NCI-H774 (cell line): Measurements from ENCODE around the gene SUSD1.

Experiments
- DNase-seq: peaks from one replicate; lab custom pipeline; 2025; lab: John Stamatoyannopoulos, UW

The SUSD1 gene

GRCh38 chr9:112065806-112066606, 109.1 kb downstream of the SUSD1 start:
- no peak for DNase-seq

GRCh38 chr9:112064871-112065270, 110.2 kb downstream of the SUSD1 start:
- DNase-seq: no peak

- DNase-seq: no peak
Observed at GRCh38 chr9:112063586-112063985, 111.5 kb downstream of the SUSD1 start.

- no peak for DNase-seq
Observed at GRCh38 chr9:112063151-112063550, 111.9 kb downstream of the SUSD1 start.

- no peak for DNase-seq
Observed at GRCh38 chr9:112061152-112061740, 113.9 kb downstream of the SUSD1 start.

DNA sequence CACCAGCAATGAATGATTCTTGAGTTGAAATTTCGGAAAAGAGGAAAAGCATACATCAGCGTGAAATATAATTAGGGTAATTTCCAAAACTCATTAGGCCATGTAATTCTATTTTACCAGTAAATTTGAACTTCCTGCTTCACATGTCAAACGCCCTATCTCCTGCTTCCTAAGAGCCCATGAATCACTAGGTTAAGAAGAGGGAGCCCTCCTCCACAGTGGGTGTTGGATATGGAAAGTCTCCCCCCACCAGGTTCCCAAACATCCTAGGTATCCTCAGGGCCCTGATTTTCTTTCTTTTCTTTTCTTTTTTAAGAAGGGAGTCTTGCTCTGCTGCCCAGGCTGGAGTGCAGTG, 115.2 kb downstream of the SUSD1 start:
- no peak for DNase-seq

GRCh38 chr9:112059145-112059965, 115.7 kb downstream of the SUSD1 start:
- DNase-seq: no peak

DNA sequence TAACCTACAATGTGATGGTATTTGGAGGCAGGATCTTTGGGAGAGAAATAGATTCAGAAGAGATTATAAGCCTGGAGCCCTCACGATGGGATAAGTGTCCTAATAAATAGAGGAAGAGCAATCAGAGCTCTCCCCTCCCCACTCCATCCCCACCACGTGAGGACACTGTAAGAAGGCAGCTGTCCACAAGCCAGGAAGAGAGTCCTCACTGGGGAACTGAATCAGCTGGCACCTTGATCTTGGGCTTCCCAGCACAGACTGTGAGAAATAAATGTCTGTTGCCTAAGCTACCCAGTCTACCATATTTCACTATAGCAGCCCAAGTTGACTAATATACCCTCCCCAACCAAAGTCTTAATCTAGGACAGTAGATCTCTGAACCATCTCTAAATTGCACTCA, 118.1 kb downstream of the SUSD1 start:
- no peak for DNase-seq

- DNase-seq: no peak
Observed at GRCh38 chr9:112054916-112055315, 120.2 kb downstream of the SUSD1 start.

DNA sequence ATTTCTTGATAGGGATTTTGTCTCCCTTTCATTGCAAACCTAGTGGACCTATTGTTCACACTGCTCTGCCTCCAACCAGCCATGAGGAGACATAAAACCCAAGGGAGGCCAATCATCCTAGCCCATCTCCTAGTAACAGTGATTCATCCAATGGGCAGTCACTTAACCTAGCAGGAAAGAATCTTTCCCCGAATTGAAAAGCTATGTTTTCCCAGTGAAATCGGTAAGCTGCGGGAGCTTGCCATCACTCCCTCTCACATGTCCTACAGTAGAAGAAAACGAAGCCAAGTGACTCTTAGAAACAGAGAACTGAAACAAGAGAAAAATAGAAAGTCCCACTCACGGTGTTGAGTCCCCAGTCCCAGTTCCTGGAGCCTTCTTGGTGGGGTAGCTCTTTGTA, 123.3 kb downstream of the SUSD1 start:
- DNase-seq: no peak

DNA sequence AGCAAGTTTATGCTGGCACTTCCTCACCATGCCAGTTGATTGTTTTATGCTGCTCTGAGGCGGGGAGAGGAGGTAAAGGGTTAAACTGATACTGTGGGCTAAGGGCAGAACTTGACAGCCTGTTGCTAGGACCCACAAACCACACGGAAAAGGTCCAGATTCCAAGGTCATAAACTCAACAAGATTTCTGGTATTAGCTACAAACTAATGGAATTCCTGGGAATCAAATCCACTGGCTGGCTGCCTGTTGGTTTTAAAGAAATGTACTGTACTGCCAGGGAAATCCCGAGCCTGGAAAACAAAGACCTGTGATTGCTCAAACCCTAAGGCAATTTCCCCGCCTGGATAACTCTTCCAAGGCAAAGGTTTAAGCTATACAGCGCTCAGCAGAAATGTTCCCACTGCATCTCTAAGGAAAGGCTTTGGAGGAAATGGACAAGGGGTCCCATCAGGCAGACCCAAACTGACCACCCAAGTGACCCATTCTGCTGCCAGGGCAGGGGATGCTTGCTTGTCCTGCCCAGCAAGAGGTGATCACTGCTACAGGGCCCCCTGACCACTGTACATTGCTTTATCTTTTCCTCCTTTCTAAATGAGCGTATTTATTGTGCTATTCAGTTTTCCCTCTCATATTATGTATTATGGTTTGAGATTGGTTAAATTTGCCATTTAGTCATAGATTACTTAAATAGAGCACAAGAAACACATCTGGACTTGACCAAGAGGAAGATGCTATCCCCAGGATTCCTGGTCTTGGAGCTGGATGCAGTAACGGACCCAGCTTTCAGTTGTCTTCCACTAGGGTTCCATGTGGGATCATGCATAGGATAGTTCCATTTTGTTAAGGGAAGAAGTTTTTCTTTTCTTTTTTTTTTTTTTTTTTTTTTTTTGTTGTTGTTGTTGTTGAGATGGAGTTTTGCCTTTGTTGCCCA, 124.3 kb downstream of the SUSD1 start:
- no peak for DNase-seq

DNA sequence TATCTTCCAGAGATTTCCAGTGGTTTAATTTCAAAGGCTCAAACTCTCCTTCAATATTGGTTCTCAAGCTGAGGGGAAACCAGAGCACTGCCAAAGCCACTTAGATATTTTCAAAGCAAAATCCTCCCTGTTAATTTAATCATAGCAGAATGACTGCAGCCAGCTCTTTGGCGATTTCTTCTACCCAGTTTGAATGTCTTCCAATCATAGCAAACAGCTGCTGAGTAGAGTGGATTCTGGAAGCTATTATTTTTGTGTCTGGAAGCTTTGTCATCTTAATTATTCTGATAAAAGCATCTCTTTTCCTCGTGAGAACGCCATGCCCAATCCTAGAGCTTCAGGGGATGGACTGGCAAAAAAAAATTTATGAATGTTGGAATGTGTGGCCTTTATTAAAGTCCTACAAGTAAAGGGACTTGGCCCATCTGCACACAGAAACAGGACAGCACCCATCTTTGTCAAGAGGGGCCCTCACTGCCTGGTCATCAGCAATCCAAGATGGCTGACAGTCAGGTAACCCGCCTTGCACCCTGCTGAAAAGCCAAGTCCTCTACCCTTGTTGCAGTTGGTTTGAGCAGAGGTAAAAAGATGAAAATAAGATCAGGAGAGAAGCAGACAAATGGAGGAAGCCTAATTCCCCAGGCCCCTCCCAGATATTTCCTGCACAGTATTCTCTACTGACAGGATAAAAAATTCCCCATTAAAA, 125.1 kb downstream of the SUSD1 start:
- DNase-seq: no peak

DNA sequence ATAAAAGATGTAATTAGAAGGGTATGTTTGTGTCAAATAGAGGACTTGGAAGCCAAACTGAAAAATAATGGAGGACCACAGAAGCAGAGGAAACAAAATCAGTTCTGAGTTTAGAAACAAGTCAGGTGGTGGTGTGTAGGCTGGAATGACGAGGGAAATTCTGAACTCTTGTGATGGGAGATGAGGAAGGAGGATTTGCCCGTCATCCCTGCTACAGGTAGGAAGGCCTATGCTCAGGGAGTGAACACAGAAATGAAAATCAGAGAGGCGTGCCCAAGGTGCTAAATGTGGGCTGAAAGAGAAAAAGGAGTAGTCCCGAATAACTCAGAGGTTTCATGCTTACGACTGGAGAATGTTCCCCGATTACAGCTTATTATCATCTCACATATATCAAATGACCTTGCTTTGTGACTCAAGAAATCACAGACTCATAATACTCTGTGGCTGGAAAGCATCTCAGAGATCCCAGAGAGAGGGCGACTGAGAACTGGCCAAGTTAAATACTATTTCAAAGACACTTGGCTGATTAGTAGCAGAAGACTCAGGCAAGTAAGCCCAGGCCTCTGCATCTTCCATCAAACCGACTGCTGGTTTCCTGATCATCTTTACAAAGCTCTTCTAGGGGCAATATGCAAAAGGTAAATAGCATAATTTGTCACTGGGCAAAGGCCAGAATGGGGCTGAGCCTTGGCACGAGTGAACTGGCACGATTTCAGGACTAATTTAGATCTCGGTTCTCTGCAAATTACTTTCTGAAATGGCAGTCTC, 126.0 kb downstream of the SUSD1 start:
- DNase-seq: no peak

- DNase-seq: no peak
Observed at GRCh38 chr9:112047538-112048066, 127.5 kb downstream of the SUSD1 start.

DNA sequence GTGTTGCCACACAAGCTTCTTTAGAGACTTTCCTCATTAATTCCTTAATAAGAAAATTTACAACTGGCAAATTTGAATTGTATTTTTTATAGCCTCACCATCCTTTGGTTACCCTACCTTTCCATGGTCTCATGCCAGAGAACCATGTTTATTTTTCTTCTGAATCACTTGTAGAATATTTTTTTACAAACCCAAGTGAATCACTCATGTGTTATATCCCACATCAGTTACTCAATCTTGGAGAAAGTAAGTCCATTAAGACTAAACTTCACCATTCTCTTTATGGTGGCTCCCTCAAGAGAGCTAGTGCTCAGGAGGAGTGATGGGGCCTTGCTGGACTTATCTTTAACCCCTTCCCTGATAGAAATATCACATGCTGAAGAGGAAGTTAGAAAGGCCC, 128.9 kb downstream of the SUSD1 start:
- no peak for DNase-seq

- no peak for DNase-seq
Observed at GRCh38 chr9:112044881-112045280, 130.2 kb downstream of the SUSD1 start.

DNA sequence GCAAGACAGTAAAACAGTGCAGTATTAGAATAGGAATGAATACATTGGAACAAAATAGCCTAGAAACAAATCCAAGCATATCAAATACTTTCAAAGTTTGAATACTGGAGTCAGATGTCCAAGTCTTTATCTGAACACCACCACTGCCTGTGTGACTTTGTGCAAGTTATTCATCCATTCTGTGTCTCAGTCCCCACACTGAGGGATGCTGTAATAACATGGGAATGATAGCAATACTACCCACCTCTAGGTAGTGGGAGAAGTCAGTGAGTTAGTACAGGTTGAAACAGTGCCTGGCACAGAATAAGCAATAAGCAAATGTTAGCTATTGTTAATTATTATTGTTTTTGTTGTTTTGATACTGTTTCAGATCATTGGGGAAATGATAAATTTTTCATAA, 130.9 kb downstream of the SUSD1 start:
- no peak for DNase-seq

GRCh38 chr9:112043423-112043822, 131.7 kb downstream of the SUSD1 start:
- no peak for DNase-seq

GRCh38 chr9:112042769-112043168, 132.3 kb downstream of the SUSD1 start:
- DNase-seq: no peak

- DNase-seq: no peak
Observed at GRCh38 chr9:112042244-112042638, 132.9 kb downstream of the SUSD1 start.
